B cell (primary cell): ENCODE results near the gene TEAD1.

ENCODE experiments used
- EZH2 ChIP-seq: IDR thresholded peaks from 2 replicates; pipeline ENCODE4 v1.6.1; 2012; ENCODE audit warnings: borderline replicate concordance, low read depth, mild to moderate bottlenecking, moderate library complexity, low read length; ENCODE audit not compliant: insufficient read depth, poor library complexity, severe bottlenecking
- TF ChIP-seq, protein P1 (sequence below): fragments of 200-600 bp; IDR thresholded peaks from one replicate; pipeline ENCODE4 v1.8.0; 2022; ENCODE audit warnings: antibody characterized with exemption, mild to moderate bottlenecking

- TF ChIP-seq, protein P1, sequence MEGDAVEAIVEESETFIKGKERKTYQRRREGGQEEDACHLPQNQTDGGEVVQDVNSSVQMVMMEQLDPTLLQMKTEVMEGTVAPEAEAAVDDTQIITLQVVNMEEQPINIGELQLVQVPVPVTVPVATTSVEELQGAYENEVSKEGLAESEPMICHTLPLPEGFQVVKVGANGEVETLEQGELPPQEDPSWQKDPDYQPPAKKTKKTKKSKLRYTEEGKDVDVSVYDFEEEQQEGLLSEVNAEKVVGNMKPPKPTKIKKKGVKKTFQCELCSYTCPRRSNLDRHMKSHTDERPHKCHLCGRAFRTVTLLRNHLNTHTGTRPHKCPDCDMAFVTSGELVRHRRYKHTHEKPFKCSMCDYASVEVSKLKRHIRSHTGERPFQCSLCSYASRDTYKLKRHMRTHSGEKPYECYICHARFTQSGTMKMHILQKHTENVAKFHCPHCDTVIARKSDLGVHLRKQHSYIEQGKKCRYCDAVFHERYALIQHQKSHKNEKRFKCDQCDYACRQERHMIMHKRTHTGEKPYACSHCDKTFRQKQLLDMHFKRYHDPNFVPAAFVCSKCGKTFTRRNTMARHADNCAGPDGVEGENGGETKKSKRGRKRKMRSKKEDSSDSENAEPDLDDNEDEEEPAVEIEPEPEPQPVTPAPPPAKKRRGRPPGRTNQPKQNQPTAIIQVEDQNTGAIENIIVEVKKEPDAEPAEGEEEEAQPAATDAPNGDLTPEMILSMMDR, result no peak
- no peak for TF ChIP-seq EZH2
Observed at GRCh38 chr11:12662101-12662689, 12.0 kb upstream of the TEAD1 start.
